GM20000 (cell line): ENCODE measurements around the gene ACAN.

ENCODE experiments used
- DNase-seq: peaks from one replicate; pipeline ENCODE4 v3.0.0; 2012; ENCODE audit warnings: low spot score
- TF ChIP-seq, protein P1 (sequence below): IDR thresholded peaks from 2 replicates; pipeline ENCODE4 v1.5.1; 2012; ENCODE audit warnings: mild to moderate bottlenecking, control low read depth; ENCODE audit errors: extremely low read depth, missing control alignments

ACAN gene

DNA sequence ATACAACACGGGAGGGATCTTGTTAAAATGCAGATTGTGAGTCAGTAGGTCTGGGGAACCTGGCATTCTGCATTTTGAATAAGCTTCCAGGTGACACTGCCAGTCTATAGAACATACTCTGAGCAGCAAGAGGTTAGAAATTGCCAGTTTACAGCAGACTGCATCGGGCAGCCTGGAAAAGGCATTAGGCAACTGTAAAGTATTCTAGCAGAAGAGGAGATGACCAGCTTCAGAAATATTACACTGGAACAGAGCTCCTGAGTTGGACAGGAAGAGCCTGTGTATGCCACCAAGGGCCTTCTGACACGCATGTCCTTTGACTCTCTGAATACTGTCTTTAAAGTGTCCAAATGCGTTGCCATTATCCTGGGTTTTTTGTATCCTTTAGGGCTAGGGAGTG, 2.5 kb upstream of the ACAN start:
- TF ChIP-seq, protein P1, sequence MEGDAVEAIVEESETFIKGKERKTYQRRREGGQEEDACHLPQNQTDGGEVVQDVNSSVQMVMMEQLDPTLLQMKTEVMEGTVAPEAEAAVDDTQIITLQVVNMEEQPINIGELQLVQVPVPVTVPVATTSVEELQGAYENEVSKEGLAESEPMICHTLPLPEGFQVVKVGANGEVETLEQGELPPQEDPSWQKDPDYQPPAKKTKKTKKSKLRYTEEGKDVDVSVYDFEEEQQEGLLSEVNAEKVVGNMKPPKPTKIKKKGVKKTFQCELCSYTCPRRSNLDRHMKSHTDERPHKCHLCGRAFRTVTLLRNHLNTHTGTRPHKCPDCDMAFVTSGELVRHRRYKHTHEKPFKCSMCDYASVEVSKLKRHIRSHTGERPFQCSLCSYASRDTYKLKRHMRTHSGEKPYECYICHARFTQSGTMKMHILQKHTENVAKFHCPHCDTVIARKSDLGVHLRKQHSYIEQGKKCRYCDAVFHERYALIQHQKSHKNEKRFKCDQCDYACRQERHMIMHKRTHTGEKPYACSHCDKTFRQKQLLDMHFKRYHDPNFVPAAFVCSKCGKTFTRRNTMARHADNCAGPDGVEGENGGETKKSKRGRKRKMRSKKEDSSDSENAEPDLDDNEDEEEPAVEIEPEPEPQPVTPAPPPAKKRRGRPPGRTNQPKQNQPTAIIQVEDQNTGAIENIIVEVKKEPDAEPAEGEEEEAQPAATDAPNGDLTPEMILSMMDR, result no peak
- DNase-seq, result no peak

DNA sequence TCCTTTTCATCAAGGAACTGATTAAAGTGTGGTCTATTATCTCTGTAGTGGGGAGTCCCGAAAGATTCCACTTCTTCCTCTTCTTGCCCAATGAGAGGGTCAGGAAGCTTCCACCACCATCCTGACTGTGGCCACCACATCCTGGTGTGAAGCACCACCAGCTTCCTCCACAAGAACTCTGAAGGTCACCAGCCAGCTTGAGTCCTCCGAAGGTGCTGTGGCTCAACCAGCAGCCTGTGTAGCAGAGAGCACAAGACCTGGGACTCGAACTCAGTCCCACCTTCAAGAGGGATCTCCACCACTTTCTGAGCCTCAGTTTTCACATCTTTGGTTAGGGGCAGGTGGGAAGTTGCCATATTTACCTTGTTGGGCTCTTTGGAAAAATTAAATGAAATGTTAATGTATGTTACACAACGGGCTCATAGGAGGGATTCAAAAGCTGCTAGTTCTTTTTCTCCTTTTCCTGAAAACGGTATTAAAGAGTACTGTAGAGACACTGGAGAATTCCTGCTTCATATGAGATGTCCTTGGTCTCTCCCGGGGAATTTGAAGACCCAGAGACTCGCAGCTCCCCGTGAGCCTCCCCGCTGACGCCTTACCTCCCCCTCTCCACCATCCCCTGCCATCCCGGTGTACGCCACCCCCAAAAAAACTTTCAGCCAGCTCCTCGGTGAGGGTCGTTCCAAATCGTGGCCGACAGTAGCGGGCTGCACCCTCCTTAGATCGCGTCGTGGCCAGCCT, 816 bp upstream of the ACAN start:
- TF ChIP-seq, protein P1, result no peak
- DNase-seq, result no peak

DNA sequence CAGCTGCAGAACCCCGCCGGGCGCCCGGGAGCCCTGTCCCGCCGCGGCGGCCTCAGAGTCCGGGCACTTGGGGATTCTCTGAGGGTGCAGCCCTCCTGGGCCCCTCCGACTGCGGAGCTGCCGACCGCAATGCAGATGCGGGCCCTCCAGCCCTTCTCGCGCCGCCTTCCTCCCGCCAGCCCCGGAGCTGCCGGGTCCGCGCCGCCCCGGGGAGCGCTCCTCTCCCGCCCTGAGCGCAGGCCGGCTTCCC, 320 bp upstream of the ACAN start:
- TF ChIP-seq, protein P1, result no peak
- DNase-seq, result no peak

DNA sequence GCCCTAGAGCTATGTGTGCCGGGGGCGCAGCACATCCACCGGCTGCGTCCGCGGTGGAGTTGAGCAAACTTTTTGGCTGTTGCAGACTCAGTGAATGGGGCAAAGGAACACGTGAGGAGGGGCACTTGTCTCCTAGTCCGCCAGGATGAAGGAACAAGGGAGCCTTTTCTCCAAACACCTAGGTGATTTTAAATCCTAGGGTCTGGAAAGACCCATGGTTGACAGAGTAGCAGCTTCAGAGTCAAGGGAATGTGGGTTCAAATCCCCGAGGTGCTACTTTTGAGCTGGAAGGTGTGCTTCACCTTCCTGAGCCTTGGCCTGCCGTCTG, 648 bp downstream of the ACAN start:
- TF ChIP-seq, protein P1, result no peak
- DNase-seq, result no peak

DNA sequence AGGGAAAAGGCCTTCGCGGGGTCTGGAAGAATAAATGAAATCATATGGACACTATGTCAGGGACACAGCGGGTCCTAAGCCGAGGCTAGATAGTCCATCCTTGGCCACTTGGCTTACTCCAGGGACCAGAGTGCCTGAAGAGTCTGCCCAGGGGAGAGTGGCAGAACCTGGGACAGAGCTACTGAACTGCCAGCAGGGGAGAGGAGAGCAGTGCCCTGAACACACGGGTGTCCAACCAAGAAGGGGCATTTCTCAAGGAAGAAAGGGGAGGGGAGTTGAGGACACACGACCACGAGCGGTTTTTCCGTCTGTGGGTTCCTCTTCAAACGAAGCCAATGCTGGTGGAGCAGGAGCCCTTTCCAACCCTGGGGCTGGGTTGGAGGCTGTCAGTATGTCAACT, 1.0 kb downstream of the ACAN start:
- TF ChIP-seq, protein P1, result no peak
- no peak for DNase-seq

DNA sequence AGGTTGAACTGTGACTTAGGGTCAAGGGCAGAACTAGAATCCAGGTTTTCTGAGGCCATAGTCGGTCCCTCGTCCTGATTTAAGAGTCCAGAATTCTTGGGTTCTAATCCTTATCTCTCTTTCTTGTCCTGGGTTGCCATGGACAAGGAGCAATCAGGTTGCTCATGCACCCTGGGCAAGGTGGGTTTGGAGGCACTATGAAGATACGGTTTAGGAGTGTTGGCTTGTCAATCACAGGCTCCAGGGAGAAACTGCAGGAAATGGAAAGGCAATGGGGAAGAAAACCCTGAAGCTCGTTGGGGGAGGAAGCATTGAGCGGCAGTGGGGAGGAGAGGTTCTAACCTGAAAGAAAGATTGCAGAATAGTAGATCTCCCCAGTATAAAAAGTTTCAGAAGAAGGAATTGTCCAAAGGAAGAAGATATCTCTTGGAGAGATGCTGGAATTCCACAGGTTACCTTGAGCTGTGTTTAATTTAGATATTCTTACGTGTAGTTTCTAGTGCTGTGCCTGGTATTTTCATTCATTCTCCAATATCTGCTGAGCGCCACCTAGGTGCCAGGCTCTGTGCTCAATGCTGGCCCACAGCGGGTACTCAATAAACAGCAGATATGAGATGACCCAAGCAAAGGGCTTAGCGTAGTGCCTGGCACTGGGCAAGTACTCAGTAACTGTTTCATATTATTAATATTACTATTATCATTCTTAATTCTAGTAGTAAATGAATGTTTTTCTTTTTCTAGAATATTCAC, 2.0 kb downstream of the ACAN start:
- TF ChIP-seq, protein P1, result no peak
- no peak for DNase-seq

DNA sequence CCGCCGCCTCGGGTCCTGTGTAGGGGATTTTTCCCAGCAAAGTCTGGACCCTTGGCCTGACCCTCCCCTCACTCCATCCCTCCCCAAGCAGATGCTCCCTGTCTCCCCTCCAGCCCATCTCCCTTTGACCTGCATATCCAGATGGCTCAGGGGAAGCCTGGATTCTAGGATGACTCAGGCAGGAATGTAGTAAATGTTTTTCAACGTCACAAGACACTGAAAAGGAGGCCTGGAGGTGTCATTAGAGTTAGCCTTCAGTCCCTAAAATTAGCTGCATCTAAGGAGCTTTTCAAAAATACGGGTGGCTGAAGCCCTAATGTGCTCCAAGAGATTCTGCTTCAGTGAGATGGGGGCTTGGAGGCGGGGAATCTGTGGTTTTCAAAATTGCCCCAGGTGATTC, 7.2 kb downstream of the ACAN start:
- no peak for DNase-seq
- TF ChIP-seq, protein P1, result no peak
